H1 (cell line): Measurements from ENCODE around the gene APOL2. TPM values are rescaled to one million over a fixed set of nuclear protein-coding genes. Genes with fewer than 3 reads are reported as not detected.

Source experiments
- CTCF ChIA-PET: fragments of 300-600 bp; sonication (Branson Sonifier 250); formaldehyde crosslinking; loops from one replicate; lab custom pipeline; 2021; ENCODE audit not compliant: partially characterized antibody; lab: Charles Lee
- POLR2A ChIA-PET: fragments of 300-600 bp; sonication (Branson Sonifier 250); formaldehyde crosslinking; loops from one replicate; lab custom pipeline; 2021; ENCODE audit warnings: inconsistent platforms; ENCODE audit not compliant: partially characterized antibody; lab: Charles Lee
- DNase-seq, 2 experiments: peaks; one replicate each; pipeline versions ENCODE4 v3.0.0 to v3.0.0-alpha.2; 2010 to 2022; ENCODE audit warnings: low spot score in 2 of 2, low read depth in 1 of 2, mixed read lengths in 1 of 2
- FAIRE-seq: peaks from 2 replicates; lab custom pipeline; 2011; peaks lifted over from hg19 to GRCh38; lab: Jason Lieb, UNC
- H2AFZ ChIP-seq: 2 replicates; pipeline ENCODE4 v1.8.1; 2012; ENCODE audit warnings: low read length, inconsistent platforms
- H2AK5ac ChIP-seq: 2 replicates; pipeline ENCODE4 v1.6.1; 2013; ENCODE audit warnings: low read depth, low read length
- H2BK120ac ChIP-seq: replicated peaks from 2 replicates; pipeline ENCODE3; 2013; ENCODE audit warnings: low read depth, low read length, inconsistent platforms
- H2BK12ac ChIP-seq: 2 replicates; pipeline ENCODE4 v1.6.1; 2013; ENCODE audit warnings: low read depth, low read length
- H2BK15ac ChIP-seq: 2 replicates; pipeline ENCODE4 v1.6.1; 2013; ENCODE audit warnings: low read length
- H2BK20ac ChIP-seq: 2 replicates; pipeline ENCODE4 v1.6.1; 2013; ENCODE audit warnings: low read length
- H2BK5ac ChIP-seq: 2 replicates; pipeline ENCODE4 v1.6.1; 2013; ENCODE audit warnings: low read depth, low read length
- H3K14ac ChIP-seq: 2 replicates; pipeline ENCODE4 v1.6.1; 2013; ENCODE audit warnings: inconsistent platforms; ENCODE audit not compliant: insufficient read length
- H3K18ac ChIP-seq: 2 replicates; pipeline ENCODE4 v1.6.1; 2013; ENCODE audit warnings: low read length; ENCODE audit errors: extremely low read depth
- H3K23ac ChIP-seq: 2 replicates; pipeline ENCODE4 v1.6.1; 2013; ENCODE audit warnings: inconsistent platforms; ENCODE audit not compliant: insufficient read length
- H3K23me2 ChIP-seq: 2 replicates; pipeline ENCODE4 v1.6.1; 2013; ENCODE audit warnings: low read depth, low read length
- H3K27ac ChIP-seq: 2 replicates; pipeline ENCODE4 v1.6.1; 2011; ENCODE audit warnings: low read depth, low read length, inconsistent platforms
- H3K27me3 ChIP-seq, 4 experiments: replicated peaks in 1 of 4; 1 replicate in 1 of 4; 2 replicates in 3 of 4; pipeline versions ENCODE4 v1.6.1 to v1.8.1; 2011 to 2013; ENCODE audit warnings: low read length in 3 of 4, mild to moderate bottlenecking in 3 of 4, inconsistent platforms in 2 of 4, mixed read lengths in 2 of 4, moderate library complexity in 1 of 4; ENCODE audit not compliant: control insufficient read depth in 3 of 4, insufficient read depth in 3 of 4; ENCODE audit errors: extremely low read depth in 1 of 4
- H3K36me3 ChIP-seq, 4 experiments: 2 replicates each; pipeline versions ENCODE4 v1.6.1 to v1.8.1; 2011 to 2013; ENCODE audit warnings: mild to moderate bottlenecking in 4 of 4, low read length in 3 of 4, moderate library complexity in 2 of 4, control low read depth in 1 of 4, inconsistent platforms in 1 of 4; ENCODE audit not compliant: insufficient read depth in 4 of 4, control insufficient read depth in 2 of 4
- H3K4ac ChIP-seq: replicated peaks from 2 replicates; pipeline ENCODE3; 2013; ENCODE audit warnings: low read length, low read depth, mixed read lengths, inconsistent platforms; ENCODE audit not compliant: insufficient read length
- H3K4me1 ChIP-seq, 4 experiments: replicated peaks in 1 of 4; 1 replicate in 1 of 4; 2 replicates in 3 of 4; pipeline versions ENCODE4 v1.6.1 to v1.8.1; 2011 to 2013; ENCODE audit warnings: low read length in 3 of 4, inconsistent platforms in 2 of 4, mixed read lengths in 1 of 4; ENCODE audit not compliant: insufficient read depth in 4 of 4, control insufficient read depth in 3 of 4
- H3K4me2 ChIP-seq, 2 experiments: 2 replicates each; pipeline versions ENCODE4 v1.6.1 to v1.8.1; 2011 to 2013; ENCODE audit warnings: low read depth in 2 of 2, low read length in 2 of 2, control low read depth in 1 of 2, inconsistent platforms in 1 of 2, mild to moderate bottlenecking in 1 of 2; ENCODE audit not compliant: insufficient read depth in 1 of 2
- H3K4me3 ChIP-seq, 4 experiments: fragments of 200-600, 300-600 bp in 1 of 4; sonication (generic), shearing (Covaris generic), sonication (Bioruptor Twin) in 1 of 4; 2 replicates each; pipeline versions ENCODE4 v1.5.1 to v1.8.1; 2011 to 2016; ENCODE audit warnings: low read length in 4 of 4, low read depth in 3 of 4, control low read depth in 2 of 4, inconsistent platforms in 2 of 4, mild to moderate bottlenecking in 2 of 4, mixed read lengths in 1 of 4, moderate library complexity in 1 of 4; ENCODE audit not compliant: insufficient read depth in 2 of 4; ENCODE audit errors: extremely low read depth in 1 of 4
- H3K56ac ChIP-seq: replicated peaks from 2 replicates; pipeline ENCODE3; 2013; ENCODE audit warnings: low read depth, mild to moderate bottlenecking, mixed read lengths, low read length, inconsistent platforms; ENCODE audit not compliant: insufficient read length
- H3K79me1 ChIP-seq: 2 replicates; pipeline ENCODE4 v1.6.1; 2013; ENCODE audit warnings: low read depth, low read length, control low read depth
- H3K79me2 ChIP-seq, 2 experiments: 2 replicates each; pipeline versions ENCODE4 v1.6.1 to v1.8.1; 2012 to 2013; ENCODE audit warnings: low read length in 2 of 2, mild to moderate bottlenecking in 2 of 2, inconsistent platforms in 1 of 2; ENCODE audit not compliant: insufficient read depth in 2 of 2, control insufficient read depth in 1 of 2
- H3K9ac ChIP-seq, 4 experiments: replicated peaks in 1 of 4; 1 replicate in 1 of 4; 2 replicates in 3 of 4; pipeline versions ENCODE4 v1.6.1 to v1.8.1; 2011 to 2013; ENCODE audit warnings: low read depth in 3 of 4, low read length in 3 of 4, control low read depth in 2 of 4, mild to moderate bottlenecking in 2 of 4, moderate library complexity in 2 of 4, inconsistent platforms in 1 of 4; ENCODE audit errors: extremely low read depth in 1 of 4
- H3K9me3 ChIP-seq, 2 experiments: 2 replicates each; pipeline versions ENCODE4 v1.6.1 to v1.8.1; 2012 to 2013; ENCODE audit warnings: mild to moderate bottlenecking in 2 of 2, moderate library complexity in 2 of 2, control low read depth in 1 of 2, inconsistent platforms in 1 of 2, low read depth in 1 of 2, low read length in 1 of 2, mixed read lengths in 1 of 2; ENCODE audit not compliant: insufficient read depth in 2 of 2
- H4K20me1 ChIP-seq, 2 experiments: replicated peaks in 1 of 2; 2 replicates each; pipeline versions ENCODE3 to v1.8.1; 2011 to 2013; ENCODE audit warnings: inconsistent platforms in 2 of 2, low read length in 2 of 2, mild to moderate bottlenecking in 1 of 2; ENCODE audit not compliant: insufficient read depth in 2 of 2, control insufficient read depth in 1 of 2
- H4K5ac ChIP-seq: 2 replicates; pipeline ENCODE4 v1.6.1; 2013; ENCODE audit warnings: low read length, low read depth, mixed read lengths, inconsistent platforms; ENCODE audit not compliant: insufficient read length
- H4K8ac ChIP-seq: 2 replicates; pipeline ENCODE4 v1.8.0; 2013; ENCODE audit warnings: mild to moderate bottlenecking, moderate library complexity, low read length, inconsistent platforms; ENCODE audit not compliant: insufficient read depth; ENCODE audit errors: extremely low read depth
- H4K91ac ChIP-seq: replicated peaks from 2 replicates; pipeline ENCODE3; 2013; ENCODE audit warnings: low read length, mixed read lengths, inconsistent platforms; ENCODE audit not compliant: insufficient read length
- CEBPB ChIP-seq: IDR thresholded peaks from 2 replicates; pipeline ENCODE4 v1.6.1; 2012; ENCODE audit warnings: low read depth, low read length
- CTCF ChIP-seq, 3 experiments: IDR thresholded peaks; 1 replicate in 2 of 3; 2 replicates in 1 of 3; pipeline versions ENCODE4 v1.5.1 to v1.6.1; 2011; ENCODE audit warnings: low read length in 3 of 3, mild to moderate bottlenecking in 3 of 3, inconsistent platforms in 2 of 3, low read depth in 1 of 3, moderate library complexity in 1 of 3; ENCODE audit not compliant: insufficient read depth in 1 of 3; ENCODE audit errors: control extremely low read depth in 1 of 3
- JUN ChIP-seq: IDR thresholded peaks from 2 replicates; pipeline ENCODE4 v1.6.1; 2011; ENCODE audit warnings: low read depth, mild to moderate bottlenecking, improper control_type of control experiment, low read length
- KDM1A ChIP-seq: fragments of 200-600, 300-600 bp; sonication (generic); IDR thresholded peaks from 2 replicates; pipeline ENCODE4 v1.7.1; 2016; ENCODE audit warnings: mild to moderate bottlenecking, low read length, borderline replicate concordance
- NANOG ChIP-seq: IDR thresholded peaks from 2 replicates; pipeline ENCODE4 v1.6.1; 2011; ENCODE audit warnings: low read length, low read depth, mild to moderate bottlenecking, inconsistent platforms; ENCODE audit not compliant: insufficient read depth, poor library complexity, severe bottlenecking
- POU5F1 ChIP-seq: IDR thresholded peaks from 2 replicates; pipeline ENCODE4 v1.6.1; 2011; ENCODE audit warnings: low read depth, mild to moderate bottlenecking, low read length, moderate library complexity
- RAD21 ChIP-seq, 2 experiments: IDR thresholded peaks in 1 of 2; conservative IDR thresholded peaks in 1 of 2; 2 replicates each; pipeline ENCODE4 v1.6.1; 2011; ENCODE audit warnings: low read depth in 2 of 2, low read length in 2 of 2, improper control_type of control experiment in 1 of 2, inconsistent platforms in 1 of 2, mild to moderate bottlenecking in 1 of 2, moderate library complexity in 1 of 2
- RNF2 ChIP-seq: fragments of 200-900, 300-1000 bp; sonication (generic); IDR thresholded peaks from 2 replicates; pipeline ENCODE4 v1.7.1; 2016; ENCODE audit warnings: borderline replicate concordance, low read depth, mild to moderate bottlenecking, antibody characterized with exemption, low read length; ENCODE audit not compliant: poor library complexity, severe bottlenecking; ENCODE audit errors: missing control alignments
- SUZ12 ChIP-seq: fragments of 200-600 bp; sonication (generic); IDR thresholded peaks from 2 replicates; pipeline ENCODE4 v1.6.1; 2012; ENCODE audit warnings: mild to moderate bottlenecking, inconsistent platforms, low read length, moderate library complexity, mixed read lengths
- TEAD4 ChIP-seq: IDR thresholded peaks from 2 replicates; pipeline ENCODE4 v1.6.1; 2012; ENCODE audit warnings: low read depth, low read length, inconsistent platforms, mixed read lengths
- WGBS, 2 experiments: shearing (Covaris generic) in 1 of 2; methylation state at CpG; one replicate each; pipeline versions ENCODE4 v1.1.6 to v1.1.7; 2013 to 2015; ENCODE audit warnings: low lambda C conversion rate in 2 of 2, mixed read lengths in 2 of 2, inconsistent platforms in 1 of 2, low coverage in 1 of 2, missing lambda C conversion rate in 1 of 2; ENCODE audit not compliant: insufficient replicate concordance in 2 of 2, insufficient coverage in 1 of 2, insufficient read length in 1 of 2; ENCODE audit errors: extremely low coverage in 1 of 2, missing lambda C conversion rate in 1 of 2; 5-methylcytosine and 5-hydroxymethylcytosine counted together
- polyA plus RNA-seq, 7 experiments: library from polyadenylated mRNA; depleted of rRNA in 3 of 7; stranded (reverse) in 5 of 7; unstranded in 2 of 7; fragments of >200 nt in 5 of 7; fragments of 200-250 nt in 2 of 7; gene quantifications; 1 replicate in 5 of 7; 2 replicates in 1 of 7; 4 replicates in 1 of 7; pipeline versions ENCODE4 v1.2.1 to v1.2.3, GENCODE V29; 2011 to 2013; ENCODE audit warnings: missing spikeins in 2 of 7, mixed read lengths in 2 of 7
- total RNA-seq: library from RNA; stranded (reverse); fragmentation: NEBNext Ultra II Directional; extraction: Animal tissue kit (Norgen Biotek cat#: 25700); gene quantifications from 2 replicates; pipeline ENCODE4 v1.2.1, GENCODE V29; 2021

The APOL2 gene
- total and polyA plus RNA-seq, 2 of the 8 experiments (the other 6 are each of a cell fraction or from before 2014, with no cell fraction given): 8.1 to 11.0 TPM

- H2AFZ ChIP-seq: no peak overlapping the region
- CTCF ChIA-PET: interaction anchor here (1.0 to 8.1 kb wide), 9 partner anchors 10 to 103 kb away, joined by 3 to 86 read pairs (median 7); partner anchors contain the start of gene APOL3
- H2BK5ac ChIP-seq: no peak overlapping the region
- no peak for TF ChIP-seq CEBPB
- no peak for TF ChIP-seq NANOG
- no peak for TF ChIP-seq SUZ12
- TF ChIP-seq JUN: no peak
- no peak for TF ChIP-seq RAD21 (IDR thresholded peaks at IDR 0.05 in 1 of 2, conservative IDR thresholded peaks at IDR 0.05 in 1 of 2; ENCODE audit: low read depth in 2 of 2, low read length in 2 of 2)
- no peak for TF ChIP-seq TEAD4
- no peak for TF ChIP-seq KDM1A
- TF ChIP-seq CTCF (IDR thresholded peaks at IDR 0.05; ENCODE audit: control extremely low read depth in 1 of 3, insufficient read depth in 1 of 3, low read depth in 1 of 3, low read length in 3 of 3): no peak
- no peak for TF ChIP-seq POU5F1
- no peak for TF ChIP-seq RNF2
These were observed 55.9 kb downstream of the APOL2 start for GRCh38 chr22:36183446-36183845.

More at GRCh38 chr22:36183446-36183845, 55.9 kb downstream of the APOL2 start:
- Histone ChIP-seq H4K20me1 (no peaks in the 10 kb centered on the region), H2BK12ac (no peak overlapping the region), H3K79me1 (no peaks in the 10 kb centered on the region), H2AK5ac (no peak overlapping the region), H3K9me3 (no peaks in the 10 kb centered on the region), H4K5ac (no peak overlapping the region), H4K8ac (no peak overlapping the region), H3K36me3 (no peaks in the 10 kb centered on the region), H3K18ac (no peak overlapping the region), H3K27ac (no peak overlapping the region), H3K4me2 (no peak overlapping the region), H3K23ac (no peak overlapping the region), H2BK120ac (no peak overlapping the region), H3K23me2 (no peaks in the 10 kb centered on the region), H3K9ac (no peak overlapping the region), H3K4me1 (no peaks in the 10 kb centered on the region), H3K56ac (no peak overlapping the region), H3K14ac (no peak overlapping the region), H2BK15ac (peak overlapping the region; percentile 62; the same call in 1 of the 2 replicates), H3K4ac (no peak overlapping the region), H4K91ac (no peak overlapping the region), H3K4me3 (no peak overlapping the region), H2BK20ac (no peak overlapping the region), H3K79me2 (no peaks in the 10 kb centered on the region), H3K27me3 (no peaks in the 10 kb centered on the region; a peak in 1 of 7 replicates)
- 75% methylated on average over 7 of the region's 7 CpGs; no CpG with 5 or more reads in 1 of the 2 experiments for WGBS, 2 experiments
- POLR2A ChIA-PET: interaction anchor here (1.4 kb wide), 1 partner anchor 76 kb away, joined by 3 read pairs; no protein-coding TSS in a partner anchor
- no peak for FAIRE-seq
- no peak for DNase-seq
